HEK293 (cell line): ENCODE results near the gene SPON1.

Experiments
- CTCF ChIA-PET: fragments of 350-600 bp; formaldehyde crosslinking; extraction: SDS; loops from one replicate; lab custom pipeline; 2021; ENCODE audit warnings: antibody characterized with exemption; lab: Yijun Ruan, JAX
- POLR2A ChIA-PET: fragments of 300-600 bp; formaldehyde crosslinking; extraction: SDS; loops from one replicate; lab custom pipeline; 2020; ENCODE audit warnings: antibody characterized with exemption, inconsistent platforms; lab: Yijun Ruan, JAX
- H3K27ac ChIP-seq: fragments of 200-500 bp; sonication (Bioruptor generic); 2 replicates; pipeline ENCODE4 v1.5.1; 2014; ENCODE audit warnings: low read depth, low read length, control low read depth, inconsistent platforms; ENCODE audit errors: extremely low read depth
- H3K36me3 ChIP-seq, 2 experiments: fragments of 200-500 bp in 1 of 2; sonication (Bioruptor generic) in 1 of 2; 1 replicate in 1 of 2; 2 replicates in 1 of 2; pipeline ENCODE4 v1.5.1; 2014 to 2017; ENCODE audit warnings: inconsistent platforms in 2 of 2, low read length in 2 of 2; ENCODE audit not compliant: control insufficient read depth in 2 of 2, insufficient read depth in 1 of 2
- H3K4me1 ChIP-seq: fragments of 200-500 bp; sonication (Bioruptor generic); 2 replicates; pipeline ENCODE4 v1.5.1; 2014; ENCODE audit warnings: mild to moderate bottlenecking, low read length, inconsistent platforms; ENCODE audit not compliant: control insufficient read depth, insufficient read depth
- H3K4me3 ChIP-seq: 2 replicates; pipeline ENCODE4 v1.5.1; 2011; ENCODE audit warnings: low read depth, mild to moderate bottlenecking, control low read depth, low read length, moderate library complexity
- H3K9me3 ChIP-seq: fragments of 200-500 bp; sonication (Bioruptor generic); 2 replicates; pipeline ENCODE4 v1.5.1; 2014; ENCODE audit warnings: low read depth, low read length, inconsistent platforms; ENCODE audit not compliant: control insufficient read depth, insufficient read depth
- CTCF ChIP-seq: fragments of 450-650 bp; formaldehyde crosslinking; IDR thresholded peaks from 2 replicates; pipeline ENCODE4 v1.5.1; 2016; ENCODE audit warnings: missing biosample characterization, missing genetic modification characterization
- MZF1 ChIP-seq: fragments of 450-650 bp; formaldehyde crosslinking; IDR thresholded peaks from 2 replicates; pipeline ENCODE4 v1.5.1; 2017; ENCODE audit warnings: missing biosample characterization, missing genetic modification characterization, borderline replicate concordance
- PRDM4 ChIP-seq: fragments of 450-650 bp; formaldehyde crosslinking; IDR thresholded peaks from 2 replicates; pipeline ENCODE4 v1.5.1; 2017; ENCODE audit warnings: missing biosample characterization, missing genetic modification characterization
- SALL2 ChIP-seq: fragments of 450-650 bp; formaldehyde crosslinking; IDR thresholded peaks from 2 replicates; pipeline ENCODE4 v1.5.0; 2017; ENCODE audit warnings: missing biosample characterization, mild to moderate bottlenecking, missing genetic modification characterization, borderline replicate concordance
- ZBTB7A ChIP-seq: fragments of 450-650 bp; formaldehyde crosslinking; IDR thresholded peaks from 2 replicates; pipeline ENCODE4 v1.5.1; 2016; ENCODE audit warnings: low read depth, missing biosample characterization, missing genetic modification characterization
- ZFP3 ChIP-seq: fragments of 450-650 bp; formaldehyde crosslinking; IDR thresholded peaks from 2 replicates; pipeline ENCODE4 v1.5.1; 2016; ENCODE audit warnings: low read depth, missing biosample characterization, missing genetic modification characterization
- ZNF221 ChIP-seq: fragments of 450-650 bp; formaldehyde crosslinking; IDR thresholded peaks from 2 replicates; pipeline ENCODE4 v1.5.1; 2017; ENCODE audit warnings: missing biosample characterization, missing genetic modification characterization, borderline replicate concordance
- ZNF366 ChIP-seq: fragments of 450-650 bp; formaldehyde crosslinking; conservative IDR thresholded peaks from 2 replicates; pipeline ENCODE4 v1.5.1; 2016; ENCODE audit warnings: missing biosample characterization, missing genetic modification characterization
- ZNF391 ChIP-seq: fragments of 450-650 bp; formaldehyde crosslinking; IDR thresholded peaks from 2 replicates; pipeline ENCODE4 v1.5.1; 2016; ENCODE audit warnings: low read depth, missing biosample characterization, missing genetic modification characterization, borderline replicate concordance
- ZNF518A ChIP-seq: fragments of 450-650 bp; formaldehyde crosslinking; conservative IDR thresholded peaks from 2 replicates; pipeline ENCODE4 v1.5.1; 2016; ENCODE audit warnings: low read depth, missing biosample characterization, missing genetic modification characterization
- ZNF521 ChIP-seq: fragments of 450-650 bp; formaldehyde crosslinking; IDR thresholded peaks from 2 replicates; pipeline ENCODE4 v1.5.1; 2017; ENCODE audit warnings: missing biosample characterization, mild to moderate bottlenecking, missing genetic modification characterization
- ZNF548 ChIP-seq: fragments of 450-650 bp; formaldehyde crosslinking; IDR thresholded peaks from 2 replicates; pipeline ENCODE4 v1.5.1; 2016; ENCODE audit warnings: missing biosample characterization, missing genetic modification characterization
- ZNF654 ChIP-seq: fragments of 450-650 bp; formaldehyde crosslinking; IDR thresholded peaks from 2 replicates; pipeline ENCODE4 v1.5.1; 2016; ENCODE audit warnings: low read depth, missing biosample characterization, missing genetic modification characterization
- ZNF677 ChIP-seq: fragments of 450-650 bp; IDR thresholded peaks from 2 replicates; pipeline ENCODE4 v1.5.0; 2018; ENCODE audit warnings: missing biosample characterization, mild to moderate bottlenecking, missing genetic modification characterization, moderate library complexity
- ZNF792 ChIP-seq: fragments of 450-650 bp; formaldehyde crosslinking; IDR thresholded peaks from 2 replicates; pipeline ENCODE4 v1.5.1; 2016; ENCODE audit warnings: missing biosample characterization, missing genetic modification characterization
- TF ChIP-seq, protein P1 (sequence below): fragments of 450-650 bp; IDR thresholded peaks from 2 replicates; pipeline ENCODE4 v1.5.1; 2018; ENCODE audit warnings: missing biosample characterization, missing genetic modification characterization
- TF ChIP-seq, protein P2 (sequence below): fragments of 450-650 bp; formaldehyde crosslinking; IDR thresholded peaks from 2 replicates; pipeline ENCODE4 v1.5.1; 2016; ENCODE audit warnings: missing biosample characterization, missing genetic modification characterization

The SPON1 gene

DNA sequence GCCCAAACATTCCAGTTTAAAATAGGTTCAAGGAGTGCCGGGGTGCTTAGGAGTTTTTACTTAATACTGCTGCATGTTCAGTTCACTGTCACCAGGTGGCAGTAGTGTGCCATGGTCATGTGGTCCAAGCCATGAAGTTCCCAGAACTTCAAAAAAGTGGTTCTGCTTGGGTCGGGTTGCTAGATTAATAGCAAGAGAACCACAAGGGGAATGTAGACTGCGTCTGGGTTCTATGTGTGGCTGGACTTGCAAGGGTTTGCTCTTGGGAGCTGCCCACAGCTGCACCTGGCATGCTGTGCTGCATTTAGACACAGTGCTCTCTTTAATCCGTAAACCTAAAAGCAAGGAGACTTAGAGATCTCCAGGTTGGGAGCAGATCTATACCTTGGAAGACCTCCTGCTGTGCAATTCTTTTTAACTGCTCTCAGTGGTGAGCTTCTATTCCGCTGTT is 6.5 kb upstream of the SPON1 start:
- TF ChIP-seq ZNF654 (tag by site-specific recombination) (peak; percentile 80), ZFP3 (tag by site-specific recombination) (0 out of 2 replicates have a peak, but pooled peaks have one; percentile 17), PRDM4 (tag by site-specific recombination) (no peak)
- no peaks in the 10 kb centered on the region for H3K36me3 ChIP-seq
- ChIA-PET POLR2A (no interaction called here), CTCF (interaction anchor here (0.6 to 4.6 kb wide), 30 partner anchors 9 to 524 kb away, joined by 3 to 68 read pairs (median 4); no protein-coding TSS in a partner anchor)
- no peaks in the 10 kb centered on the region for H3K4me1 ChIP-seq
- H3K9me3 ChIP-seq: no peaks in the 10 kb centered on the region
- no peak overlapping the region for H3K4me3 ChIP-seq
- H3K27ac ChIP-seq: no peak overlapping the region

GRCh38 chr11:13956988-13957387 is 5.5 kb upstream of the SPON1 start:
- H3K9me3 ChIP-seq: no peaks in the 10 kb centered on the region
- POLR2A ChIA-PET: no interaction called here
- H3K4me1 ChIP-seq: no peaks in the 10 kb centered on the region
- no peak overlapping the region for H3K27ac ChIP-seq
- no peak overlapping the region for H3K4me3 ChIP-seq
- H3K36me3 ChIP-seq: no peaks in the 10 kb centered on the region
- TF ChIP-seq, protein P1, sequence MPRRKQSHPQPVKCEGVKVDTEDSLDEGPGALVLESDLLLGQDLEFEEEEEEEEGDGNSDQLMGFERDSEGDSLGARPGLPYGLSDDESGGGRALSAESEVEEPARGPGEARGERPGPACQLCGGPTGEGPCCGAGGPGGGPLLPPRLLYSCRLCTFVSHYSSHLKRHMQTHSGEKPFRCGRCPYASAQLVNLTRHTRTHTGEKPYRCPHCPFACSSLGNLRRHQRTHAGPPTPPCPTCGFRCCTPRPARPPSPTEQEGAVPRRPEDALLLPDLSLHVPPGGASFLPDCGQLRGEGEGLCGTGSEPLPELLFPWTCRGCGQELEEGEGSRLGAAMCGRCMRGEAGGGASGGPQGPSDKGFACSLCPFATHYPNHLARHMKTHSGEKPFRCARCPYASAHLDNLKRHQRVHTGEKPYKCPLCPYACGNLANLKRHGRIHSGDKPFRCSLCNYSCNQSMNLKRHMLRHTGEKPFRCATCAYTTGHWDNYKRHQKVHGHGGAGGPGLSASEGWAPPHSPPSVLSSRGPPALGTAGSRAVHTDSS (tag by site-specific recombination): no peak
- TF ChIP-seq ZNF548 (tag by site-specific recombination) (no peak), ZBTB7A (tag by site-specific recombination) (no peak), SALL2 (tag by site-specific recombination) (no peak), ZNF366 (tag by site-specific recombination) (no peak), CTCF (tag by site-specific recombination) (no peak), ZNF518A (tag by site-specific recombination) (no peak), ZNF391 (no peak), ZNF792 (tag by site-specific recombination) (no peak), MZF1 (tag by site-specific recombination) (no peak), ZNF677 (no peak), ZNF521 (tag by site-specific recombination) (no peak), ZNF221 (tag by site-specific recombination) (no peak), ZNF654 (tag by site-specific recombination) (no peak)
- TF ChIP-seq, protein P2, sequence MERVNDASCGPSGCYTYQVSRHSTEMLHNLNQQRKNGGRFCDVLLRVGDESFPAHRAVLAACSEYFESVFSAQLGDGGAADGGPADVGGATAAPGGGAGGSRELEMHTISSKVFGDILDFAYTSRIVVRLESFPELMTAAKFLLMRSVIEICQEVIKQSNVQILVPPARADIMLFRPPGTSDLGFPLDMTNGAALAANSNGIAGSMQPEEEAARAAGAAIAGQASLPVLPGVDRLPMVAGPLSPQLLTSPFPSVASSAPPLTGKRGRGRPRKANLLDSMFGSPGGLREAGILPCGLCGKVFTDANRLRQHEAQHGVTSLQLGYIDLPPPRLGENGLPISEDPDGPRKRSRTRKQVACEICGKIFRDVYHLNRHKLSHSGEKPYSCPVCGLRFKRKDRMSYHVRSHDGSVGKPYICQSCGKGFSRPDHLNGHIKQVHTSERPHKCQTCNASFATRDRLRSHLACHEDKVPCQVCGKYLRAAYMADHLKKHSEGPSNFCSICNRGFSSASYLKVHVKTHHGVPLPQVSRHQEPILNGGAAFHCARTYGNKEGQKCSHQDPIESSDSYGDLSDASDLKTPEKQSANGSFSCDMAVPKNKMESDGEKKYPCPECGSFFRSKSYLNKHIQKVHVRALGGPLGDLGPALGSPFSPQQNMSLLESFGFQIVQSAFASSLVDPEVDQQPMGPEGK (tag by site-specific recombination): no peak
- CTCF ChIA-PET: interaction anchor here (0.7 to 4.6 kb wide), 28 partner anchors 9 to 499 kb away, joined by 3 to 68 read pairs (median 4); no protein-coding TSS in a partner anchor
